OCI-LY7 (cell line): ENCODE results near the gene BPGM. TPM values are rescaled to one million over a fixed set of nuclear protein-coding genes. Genes with fewer than 3 reads are reported as not detected.
"Not testable (repeated sequence)": the region's sequence is repeated elsewhere in the genome, so short reads cannot be mapped to it uniquely, and the experiment has no call there.

ENCODE experiments used
- BruUV-seq: library from RNA; stranded (reverse); fragments of 400-500 nt; replicated peaks from 2 replicates; lab custom pipeline; 2021; lab: Mats Ljungman, UMichigan
- CTCF ChIA-PET: fragments of 300-600 bp; sonication (Branson Sonifier 250); formaldehyde crosslinking; loops from one replicate; lab custom pipeline; 2022; ENCODE audit warnings: antibody characterized with exemption; ENCODE audit not compliant: unreplicated experiment; lab: Charles Lee
- POLR2A ChIA-PET: fragments of 300-600 bp; sonication (Branson Sonifier 250); formaldehyde crosslinking; loops from one replicate; lab custom pipeline; 2022; ENCODE audit warnings: antibody characterized with exemption; lab: Charles Lee
- DNase-seq: peaks from one replicate; pipeline ENCODE4 v3.0.0-alpha.2; 2015; ENCODE audit warnings: low spot score
- H2AFZ ChIP-seq: fragments of 200-600 bp; sonication (generic), shearing (Covaris generic); 2 replicates; pipeline ENCODE4 v1.6.1; 2014; ENCODE audit warnings: mild to moderate bottlenecking, antibody characterized with exemption, low read length, moderate library complexity
- H3K27ac ChIP-seq: fragments of 200-600 bp; sonication (generic); 2 replicates; pipeline ENCODE4 v1.5.1; 2014; ENCODE audit warnings: mixed run types, low read depth, mild to moderate bottlenecking, moderate library complexity, low read length, inconsistent platforms; ENCODE audit not compliant: poor library complexity, severe bottlenecking
- H3K36me3 ChIP-seq: fragments of 200-600 bp; sonication (generic); 2 replicates; pipeline ENCODE4 v1.6.1; 2014; ENCODE audit warnings: mild to moderate bottlenecking, antibody characterized with exemption, low read length, moderate library complexity, mixed read lengths; ENCODE audit not compliant: insufficient read depth
- H3K4me1 ChIP-seq: fragments of 200-600 bp; sonication (generic); 2 replicates; pipeline ENCODE4 v1.5.1; 2014; ENCODE audit warnings: mild to moderate bottlenecking, low read length; ENCODE audit not compliant: insufficient read depth, poor library complexity, severe bottlenecking
- H3K4me2 ChIP-seq: fragments of 200-600 bp; sonication (generic); 2 replicates; pipeline ENCODE4 v1.6.1; 2014; ENCODE audit warnings: mild to moderate bottlenecking, low read length
- H3K4me3 ChIP-seq: fragments of 200-600 bp; sonication (generic); 2 replicates; pipeline ENCODE4 v1.5.1; 2014; ENCODE audit warnings: mild to moderate bottlenecking, low read depth, low read length; ENCODE audit not compliant: poor library complexity, severe bottlenecking
- H3K79me2 ChIP-seq: fragments of 200-600 bp; sonication (generic); 2 replicates; pipeline ENCODE4 v1.6.1; 2016; ENCODE audit warnings: low read depth, mild to moderate bottlenecking, low read length, moderate library complexity, mixed read lengths; ENCODE audit not compliant: insufficient read depth
- H3K9me2 ChIP-seq: fragments of 200-600 bp; sonication (generic); 2 replicates; pipeline ENCODE4 v1.6.1; 2016; ENCODE audit warnings: mild to moderate bottlenecking, low read length, mixed read lengths; ENCODE audit not compliant: insufficient read depth
- H3K9me3 ChIP-seq: fragments of 200-600 bp; sonication (generic); 2 replicates; pipeline ENCODE4 v1.6.1; 2014; ENCODE audit warnings: mild to moderate bottlenecking, mixed run types, low read length, mixed read lengths
- H4K20me1 ChIP-seq: fragments of 200-600 bp; sonication (generic); 2 replicates; pipeline ENCODE4 v1.6.1; 2014; ENCODE audit warnings: mild to moderate bottlenecking, antibody characterized with exemption, low read length, moderate library complexity, mixed read lengths; ENCODE audit not compliant: insufficient read depth
- CTCF ChIP-seq: fragments of 200-600 bp; sonication (generic); conservative IDR thresholded peaks from 2 replicates; pipeline ENCODE4 v1.5.1; 2014; ENCODE audit warnings: mild to moderate bottlenecking, antibody characterized with exemption, low read length, moderate library complexity, mixed read lengths
- EZH2phosphoT487 ChIP-seq: fragments of 200-600 bp; sonication (generic); IDR thresholded peaks from 2 replicates; pipeline ENCODE4 v1.6.1; 2018; ENCODE audit warnings: low read depth, borderline replicate concordance, mild to moderate bottlenecking, mixed run types, antibody characterized with exemption, low read length, moderate library complexity, mixed read lengths
- intact Hi-C: fragments of 100-400 bp; cut with micrococcal nuclease; formaldehyde crosslinking; loops from one replicate; pipeline ENCODE4 v1.10.0; 2022; ENCODE audit not compliant: unreplicated experiment
- total RNA-seq, 2 experiments: library from RNA; depleted of rRNA in 1 of 2; stranded (reverse); fragments of >200 nt in 1 of 2; shearing (Covaris generic) in 1 of 2; gene quantifications; 2 replicates each; pipeline ENCODE4 v1.2.3, GENCODE V29; 2014 to 2022

The BPGM gene
- total RNA-seq, 2 experiments from 2014 or later = 16.6 to 18.7 TPM

- Histone ChIP-seq H3K4me1 (peaks cover 10% of the 10 kb centered on the region), H3K36me3 (no peaks in the 10 kb centered on the region), H3K4me3 (no peak overlapping the region), H3K27ac (no peak overlapping the region), H3K4me2 (no peak overlapping the region), H2AFZ (no peak overlapping the region), H3K79me2 (peaks cover 4% of the 10 kb centered on the region; the same call in 1 of the 2 replicates), H3K9me3 (no peaks in the 10 kb centered on the region), H3K9me2 (no peaks in the 10 kb centered on the region), H4K20me1 (no peaks in the 10 kb centered on the region)
- POLR2A ChIA-PET = interaction anchor here (0.8 to 1.3 kb wide), 3 partner anchors 17 to 170 kb away, joined by 3 to 7 read pairs (median 3); no protein-coding TSS in a partner anchor
- CTCF ChIA-PET = no interaction called here
- no TSS peak for BruUV-seq
- intact Hi-C loops = loop anchor here (10.0 kb wide), 1 partner anchor 1714 kb away; no protein-coding TSS in a partner anchor
- TF ChIP-seq EZH2phosphoT487 = no peak
- no peak for TF ChIP-seq CTCF
- no peak for DNase-seq
Measured at GRCh38 chr7:134640842-134641715, 5.6 kb upstream of the BPGM start.

GRCh38 chr7:134641981-134642380 lies 4.7 kb upstream of the BPGM start:
- intact Hi-C loops = loop anchor here (10.0 kb wide), 1 partner anchor 1713 kb away; no protein-coding TSS in a partner anchor
- H3K79me2 ChIP-seq, BruUV-seq, H3K36me3 ChIP-seq, H3K9me2 ChIP-seq, CTCF ChIA-PET, H3K4me3 ChIP-seq, H2AFZ ChIP-seq, H3K9me3 ChIP-seq, DNase-seq, H3K4me1 ChIP-seq, H4K20me1 ChIP-seq, H3K27ac ChIP-seq, H3K4me2 ChIP-seq: not testable (repeated sequence)
- POLR2A ChIA-PET = interaction anchor here (0.5 to 0.6 kb wide), 3 partner anchors 35 to 684 kb away, joined by 3 read pairs; no protein-coding TSS in a partner anchor

GRCh38 chr7:134643131-134643530 lies 3.5 kb upstream of the BPGM start:
- Histone ChIP-seq H3K27ac (no peak overlapping the region), H2AFZ (no peak overlapping the region), H3K9me2 (no peaks in the 10 kb centered on the region), H3K79me2 (peaks cover 11% of the 10 kb centered on the region; the same call in 1 of the 2 replicates), H3K4me3 (no peak overlapping the region), H3K36me3 (no peaks in the 10 kb centered on the region), H4K20me1 (no peaks in the 10 kb centered on the region), H3K4me1 (peaks cover 11% of the 10 kb centered on the region), H3K9me3 (no peaks in the 10 kb centered on the region), H3K4me2 (no peak overlapping the region)
- intact Hi-C loops = loop anchor here (10.0 kb wide), 1 partner anchor 1712 kb away; no protein-coding TSS in a partner anchor
- CTCF ChIA-PET = no interaction called here
- no peak for DNase-seq
- TF ChIP-seq CTCF = no peak
- TF ChIP-seq EZH2phosphoT487 = no peak
- POLR2A ChIA-PET = interaction anchor here (2.2 to 6.9 kb wide), 2 partner anchors 9 to 12 kb away, joined by 5 to 81 read pairs; no protein-coding TSS in a partner anchor
- no TSS peak for BruUV-seq
